NCI-H510A (cell line): ENCODE measurements around the gene RNGTT.

Source experiments
- DNase-seq: peaks from one replicate; lab custom pipeline; 2025; lab: John Stamatoyannopoulos, UW

Gene RNGTT

DNA sequence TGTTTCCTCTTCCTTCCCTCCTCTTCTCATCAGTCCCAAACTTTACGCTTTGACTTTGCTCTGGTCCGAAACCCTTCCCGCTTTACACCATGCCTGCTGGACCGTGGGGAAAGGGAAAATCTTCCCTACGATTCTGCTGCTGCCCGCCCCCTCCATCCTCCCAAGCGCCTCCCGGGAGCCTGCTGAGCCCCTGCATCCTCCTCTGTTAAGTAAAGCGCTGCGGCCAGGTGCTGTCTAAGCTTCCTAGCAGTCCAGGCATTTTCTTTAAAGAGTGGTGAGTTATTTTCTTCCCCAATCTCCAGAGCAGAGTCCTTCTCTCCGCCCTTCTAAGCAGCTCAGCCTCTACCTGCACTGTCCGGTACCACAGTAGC is 376.3 kb downstream of the RNGTT start:
- DNase-seq = no peak

DNA sequence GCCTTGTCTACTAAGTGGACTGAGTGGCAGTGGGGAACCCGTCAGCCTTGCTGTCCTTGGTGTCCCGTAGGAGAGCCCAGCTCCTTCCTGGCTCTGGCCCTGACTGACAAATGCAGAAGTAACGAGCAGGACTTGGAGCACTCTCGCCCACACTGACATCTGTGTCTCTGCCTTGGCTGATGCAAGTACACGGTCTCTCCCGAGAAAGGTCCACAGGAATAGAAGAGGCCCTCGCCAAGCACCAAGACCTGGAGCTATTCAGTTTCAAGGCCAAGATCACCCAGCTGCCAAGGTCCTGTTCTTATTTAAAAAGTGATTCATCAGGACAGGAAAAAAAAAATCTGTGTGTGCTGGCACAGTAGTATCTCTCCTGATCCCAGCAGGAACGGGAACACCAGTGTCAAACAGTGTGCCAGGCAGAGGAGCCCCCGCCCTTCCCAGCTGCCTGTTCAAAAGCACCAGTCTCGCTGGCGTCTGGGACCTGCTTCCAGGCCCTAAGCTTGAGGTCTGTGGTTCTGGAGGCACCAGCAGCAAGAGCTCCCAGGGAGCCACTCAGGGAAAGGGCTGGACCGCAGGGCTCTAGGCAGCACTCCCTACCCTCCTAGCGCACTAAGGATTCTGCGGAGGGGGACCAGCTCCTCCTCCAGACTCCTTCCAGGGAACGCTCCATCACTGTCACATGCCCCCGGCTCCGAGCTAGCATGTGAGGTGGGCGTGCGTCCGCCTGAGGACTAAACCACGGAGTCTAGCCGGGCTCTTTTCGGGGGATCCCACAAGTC is 376.9 kb downstream of the RNGTT start:
- no peak for DNase-seq

DNA sequence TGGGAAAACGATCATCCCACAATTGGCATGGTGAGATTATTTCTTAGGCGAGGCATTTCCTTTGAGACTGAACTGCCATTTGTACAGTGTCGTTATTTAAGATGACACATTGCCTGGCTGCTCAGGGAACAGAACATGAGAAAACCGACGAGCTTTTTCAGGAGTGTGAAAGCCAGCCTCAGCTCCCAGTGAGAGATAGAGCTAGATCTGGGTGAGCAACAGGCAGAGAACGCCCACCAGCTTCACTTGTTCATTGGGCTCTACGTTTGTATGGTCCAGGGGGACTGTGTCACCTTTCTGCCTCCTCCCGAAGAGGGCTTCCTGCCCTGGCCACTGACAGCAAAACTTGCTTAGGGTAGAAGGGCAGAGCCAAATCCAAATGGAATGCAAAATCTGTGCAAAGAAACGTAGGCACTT is 378.1 kb downstream of the RNGTT start:
- no peak for DNase-seq

DNA sequence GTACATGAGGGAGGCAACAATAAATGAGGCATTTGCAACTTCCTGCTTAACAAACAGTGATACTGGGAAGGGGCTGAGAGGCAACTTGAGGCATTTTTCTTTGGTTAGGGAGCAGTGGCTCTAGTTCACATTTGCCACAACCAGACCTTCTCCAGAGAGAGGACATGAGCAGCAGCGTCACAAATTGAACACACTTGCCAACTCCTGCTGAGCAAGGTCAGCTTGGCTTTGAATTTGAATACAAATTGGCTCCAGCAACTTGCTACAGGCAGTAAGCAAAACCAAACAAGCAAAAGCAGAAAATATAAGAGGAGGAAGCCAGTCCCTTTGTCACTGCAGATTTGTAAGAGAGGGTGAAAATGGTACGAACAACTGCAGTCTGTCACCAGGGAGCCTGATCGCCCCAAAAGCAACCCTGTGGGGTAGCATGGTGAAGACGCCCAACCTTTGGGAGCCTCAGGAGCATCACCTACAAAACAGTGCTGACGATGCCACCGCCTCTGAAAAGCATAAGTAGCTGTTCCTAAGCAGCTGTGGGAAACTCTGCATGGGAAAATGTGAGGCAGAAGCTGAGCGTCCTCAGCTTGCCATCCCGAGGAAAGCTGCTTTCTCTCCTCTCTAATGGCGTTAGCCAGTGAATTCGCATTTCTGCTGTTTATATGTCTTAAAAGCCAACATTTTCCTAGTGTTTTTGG is 378.7 kb downstream of the RNGTT start:
- no peak for DNase-seq

DNA sequence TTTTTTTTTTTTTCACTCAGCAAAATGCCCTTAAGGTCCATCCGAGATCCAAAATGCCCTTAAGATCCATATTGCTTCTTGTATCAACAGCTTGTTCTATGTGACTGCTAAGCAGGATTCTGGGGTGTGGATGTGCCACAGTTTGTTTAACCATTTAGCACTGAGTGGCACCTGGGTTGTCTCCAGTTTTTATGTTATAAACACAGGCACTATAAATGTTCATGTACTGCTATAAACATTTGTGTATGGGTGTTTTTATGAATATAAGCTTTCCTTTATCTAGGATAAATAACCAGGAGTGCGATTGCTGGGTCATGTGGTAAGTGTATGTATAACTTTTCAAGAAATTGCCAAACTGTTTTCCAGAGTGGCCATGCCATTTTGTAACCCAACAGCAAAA is 386.0 kb downstream of the RNGTT start:
- no peak for DNase-seq

DNA sequence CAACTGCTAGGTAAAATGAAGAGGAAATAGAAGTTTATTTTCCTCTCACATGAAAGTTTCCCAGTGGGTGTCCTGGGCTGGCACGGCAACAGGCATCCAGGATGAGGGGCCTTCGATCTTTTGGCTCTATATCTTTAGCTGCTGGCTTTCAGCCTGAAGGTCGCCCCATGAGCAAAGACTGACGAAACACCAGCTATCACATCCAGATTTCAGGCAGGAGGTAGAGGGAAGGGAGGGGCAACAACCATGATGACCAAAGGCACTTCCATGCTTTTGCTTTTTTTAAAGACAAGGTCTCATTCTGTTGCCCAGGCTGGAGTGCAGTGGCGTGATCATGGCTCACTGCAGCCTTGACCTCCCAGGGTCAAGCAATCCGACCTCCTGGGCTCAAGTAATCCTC is 387.9 kb downstream of the RNGTT start:
- DNase-seq = no peak

DNA sequence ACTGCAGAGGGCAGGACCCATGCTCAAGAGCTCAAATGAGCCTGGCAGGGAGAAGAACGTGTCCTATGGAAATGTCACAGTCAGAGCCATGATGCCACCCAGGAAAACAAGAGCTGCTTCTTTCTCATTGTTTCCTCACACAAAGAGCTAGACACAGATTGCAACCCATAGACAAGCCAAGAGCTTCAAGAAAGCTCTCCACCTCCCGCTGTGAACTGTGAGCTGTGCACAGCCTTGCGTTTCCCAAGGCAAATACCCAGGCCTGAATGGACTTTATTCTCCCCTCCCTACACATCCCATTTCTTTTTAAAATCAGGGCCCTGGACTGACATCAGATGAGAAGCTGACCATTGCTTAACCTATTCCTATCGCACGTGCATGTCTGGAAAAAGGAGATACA is 388.8 kb downstream of the RNGTT start:
- no peak for DNase-seq

DNA sequence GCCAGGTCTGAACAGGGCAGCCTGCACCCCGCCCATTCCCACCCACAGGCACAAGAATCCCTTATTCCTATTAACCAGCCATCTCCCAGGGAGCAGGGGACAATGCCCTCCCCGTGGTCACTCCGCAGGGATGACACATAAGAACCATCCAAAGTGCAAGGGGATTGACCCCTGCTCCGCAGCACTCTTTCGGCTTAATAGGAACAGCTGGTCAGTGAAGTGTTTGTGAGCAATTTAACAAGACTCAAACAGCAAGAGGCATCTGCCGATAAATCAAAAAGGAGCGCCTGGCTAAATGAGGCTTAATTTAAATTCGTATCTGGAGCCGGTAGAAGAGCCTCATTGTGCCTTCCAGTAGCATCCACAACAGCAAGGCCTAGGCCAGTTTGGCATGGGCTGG is 389.4 kb downstream of the RNGTT start:
- no peak for DNase-seq

DNA sequence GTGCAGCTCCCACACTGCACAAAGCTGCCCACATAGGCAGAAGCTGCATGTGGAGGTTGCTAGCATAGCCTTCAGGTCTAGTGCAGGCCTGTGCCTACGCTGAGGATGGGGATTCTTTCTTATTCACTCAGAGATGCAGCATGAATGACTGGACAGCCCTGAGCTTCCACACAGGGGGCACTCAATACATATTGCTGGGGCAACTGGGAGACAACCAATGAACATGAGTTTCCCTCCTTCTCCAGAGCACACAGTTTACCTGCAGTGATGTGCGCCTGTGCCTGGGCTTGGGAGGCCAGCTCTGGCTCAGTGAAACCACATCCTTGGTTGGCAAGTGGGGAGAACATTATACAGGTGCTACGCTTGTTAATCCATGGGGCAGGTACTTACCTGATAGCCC is 389.9 kb downstream of the RNGTT start:
- no peak for DNase-seq

DNA sequence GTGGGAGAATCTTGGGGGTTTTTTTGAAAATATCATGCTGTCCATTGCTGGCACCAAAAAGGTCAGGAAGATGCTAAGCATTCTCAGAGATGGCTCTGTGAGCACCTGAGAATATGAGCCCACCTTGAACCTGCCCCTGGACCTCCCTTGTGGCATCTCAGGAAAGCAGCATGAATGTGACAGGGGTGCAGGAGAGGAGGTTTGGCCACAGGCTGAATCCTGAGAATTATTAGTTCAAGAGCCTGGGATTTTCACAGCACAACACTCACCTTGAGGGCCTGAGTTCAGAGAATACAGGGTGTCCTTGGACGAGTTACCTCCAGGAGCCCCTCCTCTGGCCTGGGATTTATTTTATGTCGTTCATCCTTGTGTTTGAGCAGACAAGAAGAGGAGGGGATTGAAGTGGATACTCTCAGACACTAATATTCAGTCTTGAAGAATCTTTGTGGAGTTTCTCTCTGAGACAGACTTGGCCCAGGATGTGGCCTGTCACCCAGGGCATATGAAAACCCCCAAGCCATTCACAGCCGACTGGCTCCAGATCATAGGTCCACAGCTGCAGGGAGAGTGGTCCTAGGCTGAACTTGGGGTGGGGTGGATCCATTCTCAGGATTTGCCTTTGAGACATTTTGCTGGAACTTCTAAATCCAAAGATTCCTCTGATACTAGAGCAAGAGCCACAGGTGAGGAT is 390.8 kb downstream of the RNGTT start:
- no peak for DNase-seq

DNA sequence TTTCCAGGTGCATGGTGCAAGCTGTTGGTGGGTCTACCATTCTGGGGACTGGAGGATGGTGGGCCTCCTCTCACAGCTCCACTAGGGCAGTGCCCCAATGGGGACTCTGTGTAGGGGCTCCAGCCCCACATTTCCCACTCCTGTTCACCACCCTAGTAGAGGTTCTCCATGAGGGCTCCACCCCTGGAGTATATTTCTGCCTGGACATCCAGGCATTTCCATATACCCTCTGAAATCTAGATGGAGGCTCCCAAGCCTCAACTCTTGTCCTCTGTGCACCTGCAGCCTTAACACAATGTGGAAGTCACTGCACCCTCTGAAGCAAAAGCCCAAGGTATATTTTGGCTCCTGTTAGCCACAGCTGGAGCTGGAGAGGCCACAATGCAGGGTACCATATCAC is 393.5 kb downstream of the RNGTT start:
- no peak for DNase-seq

DNA sequence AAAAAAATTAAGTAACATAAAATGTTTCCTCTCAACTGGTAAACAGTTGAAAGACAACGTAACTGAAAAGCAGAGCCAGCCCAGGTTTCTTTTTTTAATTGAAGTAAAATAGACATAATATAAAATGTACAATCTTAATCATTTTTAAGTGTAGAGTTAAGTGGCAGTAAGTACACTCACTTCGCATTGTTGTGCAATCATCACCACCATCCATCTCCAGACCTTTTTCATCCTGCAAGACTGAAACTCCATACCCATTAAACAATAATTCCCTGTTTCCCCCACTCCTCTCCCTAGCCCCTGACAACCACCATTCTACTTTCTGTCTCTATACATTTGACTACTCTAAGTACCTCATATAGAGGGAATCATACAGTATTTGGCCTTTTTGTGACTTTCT is 395.7 kb downstream of the RNGTT start:
- no peak for DNase-seq

DNA sequence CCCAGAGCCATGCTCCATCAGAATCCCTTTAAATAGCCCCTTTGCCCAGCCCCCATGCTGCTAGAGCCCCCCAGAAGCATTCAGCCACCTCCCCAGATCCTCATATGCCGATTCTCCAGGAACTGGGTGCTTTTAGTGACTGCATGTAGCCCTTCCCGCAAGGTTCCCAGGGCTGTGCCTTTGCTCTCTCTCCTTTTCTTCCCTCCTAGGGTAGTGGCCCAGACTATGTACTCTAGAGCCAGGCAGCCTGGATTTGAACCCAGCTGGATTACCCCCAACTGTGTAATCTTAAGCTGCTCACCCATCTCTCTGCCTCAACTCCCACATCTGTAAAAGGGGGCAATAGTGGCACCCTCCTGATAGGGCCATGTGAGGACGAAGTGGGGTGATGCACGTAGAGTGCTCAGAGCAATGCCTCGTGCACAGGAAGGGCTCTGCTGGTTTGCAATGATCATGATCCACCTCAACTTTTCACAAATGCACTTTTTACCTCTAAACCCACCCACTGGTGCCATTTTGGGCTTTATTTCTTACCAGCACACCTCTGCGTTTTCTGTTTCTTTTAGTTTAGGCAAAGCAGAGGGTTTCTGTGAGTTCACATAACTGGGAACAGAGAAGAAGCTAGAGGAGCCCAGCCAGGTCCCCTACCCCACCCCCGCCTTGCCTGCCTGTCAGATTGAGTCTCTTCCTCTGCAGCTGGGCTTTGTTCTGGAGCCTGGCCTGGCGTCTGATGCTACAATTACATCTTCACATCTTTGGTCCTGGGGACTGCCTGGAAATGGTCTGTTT is 396.5 kb downstream of the RNGTT start:
- DNase-seq = no peak

DNA sequence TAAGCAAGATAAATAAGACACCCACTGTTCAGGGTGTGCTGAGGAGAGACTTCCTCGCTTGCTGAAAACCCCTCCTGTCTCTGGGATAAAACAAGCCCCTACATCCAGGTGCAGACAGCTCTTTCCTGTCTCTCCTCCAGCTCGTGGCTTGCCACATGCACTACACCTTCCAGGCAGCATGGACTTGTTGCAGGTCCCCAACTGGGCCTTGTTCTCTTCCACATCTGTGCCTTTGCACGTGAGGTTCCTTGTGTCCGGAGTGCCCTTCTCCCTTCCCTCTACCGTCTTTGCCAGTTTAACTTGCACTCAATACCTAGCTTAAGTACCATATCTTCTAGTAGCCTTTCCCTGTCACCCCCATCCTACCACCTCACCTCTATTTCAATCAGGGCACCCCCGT is 397.6 kb downstream of the RNGTT start:
- DNase-seq = no peak

DNA sequence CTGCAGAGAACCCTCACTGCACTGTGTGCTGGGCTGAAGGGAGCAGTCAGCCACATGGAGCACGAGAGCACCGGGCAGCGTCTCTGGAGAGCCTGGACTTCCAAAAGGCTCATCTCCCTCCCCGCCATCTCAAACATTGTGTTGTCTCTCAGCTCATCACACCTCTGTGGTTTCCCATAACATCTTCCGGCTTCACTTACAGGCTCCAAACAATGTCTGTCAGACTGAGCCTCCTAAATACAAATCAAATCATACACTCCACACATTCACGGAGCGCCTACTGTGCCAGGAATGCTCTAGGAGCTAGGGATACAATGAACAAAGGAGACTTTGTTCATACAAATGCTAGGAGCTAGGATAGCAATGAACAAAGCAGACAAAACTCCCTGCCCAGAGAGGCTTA is 398.0 kb downstream of the RNGTT start:
- no peak for DNase-seq

DNA sequence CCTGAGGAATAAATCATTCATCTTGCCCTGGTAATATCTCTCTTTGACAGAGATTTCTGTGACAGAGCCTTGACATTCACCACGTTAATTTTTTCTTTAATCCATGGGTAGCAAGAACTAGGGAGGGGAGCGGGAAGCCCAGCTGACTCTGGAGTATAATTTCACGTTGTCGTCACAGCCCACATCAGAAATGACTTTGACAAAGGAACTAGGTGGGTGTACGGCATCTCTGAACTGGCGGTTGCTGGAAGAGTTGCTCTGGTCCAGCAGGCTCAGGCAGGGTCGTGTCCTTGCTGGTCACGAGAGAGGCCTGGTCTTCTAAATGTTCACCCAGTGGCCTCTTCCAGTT is 400.2 kb downstream of the RNGTT start:
- DNase-seq = no peak

DNA sequence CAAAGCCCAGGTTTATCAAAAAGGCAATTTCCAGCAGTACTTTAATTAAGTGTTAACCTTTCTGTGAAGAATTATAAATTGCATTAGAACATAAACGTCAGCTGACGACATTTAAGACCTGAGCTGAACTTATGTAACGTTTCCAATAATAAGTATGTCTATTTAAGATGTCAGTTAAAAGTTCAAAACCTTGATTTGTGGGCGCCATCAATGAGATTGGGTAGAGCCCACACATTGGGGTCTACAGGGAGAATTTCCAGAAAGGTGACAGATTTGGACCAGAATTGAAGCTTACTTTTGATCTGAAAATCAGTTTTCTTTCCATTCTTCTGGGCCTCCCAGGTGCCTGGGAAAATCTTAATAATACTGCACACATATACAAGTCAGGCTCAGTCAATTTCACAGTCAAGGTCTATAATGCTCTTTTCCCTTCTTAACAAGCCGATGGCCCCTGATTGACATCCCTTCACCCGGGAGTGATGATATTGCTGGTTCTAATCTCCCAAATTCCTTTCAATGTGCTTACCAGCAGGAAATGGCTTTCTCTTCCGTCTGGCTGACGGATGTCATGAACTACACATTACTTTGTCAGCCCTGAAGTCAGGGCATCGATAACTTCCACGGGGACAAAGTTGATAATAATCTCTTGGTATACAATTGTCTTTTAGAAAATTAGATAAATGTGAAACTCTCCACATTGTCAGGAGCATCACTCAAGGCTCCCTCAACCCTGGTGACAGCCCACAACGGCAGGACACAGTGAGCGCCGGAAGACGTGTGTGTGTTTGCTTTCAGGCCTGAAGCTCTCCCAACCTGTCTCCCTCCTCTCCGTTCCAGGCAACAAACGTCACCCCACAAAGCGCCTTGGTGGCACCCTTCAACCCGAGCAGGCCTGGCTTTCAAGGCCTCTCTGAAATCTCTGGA is 400.8 kb downstream of the RNGTT start:
- DNase-seq = no peak

DNA sequence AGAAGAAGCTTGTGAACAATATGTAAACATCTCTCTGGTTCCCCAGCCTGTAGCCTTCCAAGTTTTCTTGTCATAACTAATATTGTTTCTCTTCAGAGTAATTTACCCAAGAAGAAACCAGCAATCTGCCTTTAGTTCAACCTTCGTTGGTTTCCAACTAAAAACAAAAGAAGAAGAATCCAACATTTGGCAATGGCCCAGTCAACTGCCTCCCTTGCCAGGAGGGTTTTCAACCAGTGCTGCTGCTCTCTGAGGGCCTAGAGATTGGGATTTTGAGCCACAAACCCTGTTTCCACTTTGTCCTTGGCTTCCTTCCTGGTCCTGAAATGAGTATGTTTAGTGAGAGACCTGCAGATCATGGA is 401.5 kb downstream of the RNGTT start:
- DNase-seq = no peak

DNA sequence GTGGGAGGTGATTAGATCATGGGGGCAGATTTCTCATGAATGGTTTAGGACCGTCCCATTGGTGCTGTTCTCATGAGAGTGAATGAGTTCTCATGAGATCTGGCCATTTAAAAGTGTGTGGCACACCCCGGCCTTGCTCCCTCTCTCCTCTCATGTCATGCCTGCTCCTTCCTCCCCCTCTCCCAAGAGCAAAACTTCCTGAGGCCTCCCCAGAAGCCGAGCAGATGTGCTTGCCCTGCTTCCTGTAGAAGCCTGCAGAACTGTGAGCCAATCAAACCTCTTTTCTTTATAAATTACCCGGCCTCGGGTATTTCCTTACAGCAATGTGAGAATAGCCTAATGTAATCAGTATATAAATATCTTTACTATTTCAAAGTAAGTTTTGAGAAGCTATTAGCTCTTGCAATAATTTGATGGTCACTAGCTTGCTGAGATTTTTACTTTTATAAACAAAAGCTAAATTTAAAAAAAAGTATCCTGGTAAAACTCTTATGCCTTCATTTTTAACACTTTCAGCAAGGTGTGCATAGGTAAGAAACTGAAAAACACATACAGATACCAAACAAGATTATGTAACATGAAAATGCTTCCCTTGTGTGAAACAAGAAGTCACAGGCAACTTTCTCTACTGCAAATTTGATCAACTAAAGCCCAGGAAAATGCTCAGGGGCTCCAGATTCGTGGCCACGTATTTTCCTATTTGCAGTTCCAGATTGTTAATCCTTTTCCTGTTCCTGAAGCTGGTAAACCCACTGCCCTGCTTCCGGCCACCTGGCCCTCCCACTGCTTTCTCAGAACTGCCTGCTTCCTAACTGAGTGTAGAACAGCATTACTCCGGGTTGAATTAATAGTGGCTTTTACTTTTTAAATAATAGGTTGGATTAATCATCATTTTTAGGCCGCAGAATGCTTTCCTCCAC is 402.1 kb downstream of the RNGTT start:
- DNase-seq = no peak
